Fibroblast of skin of scalp (primary cell): Measurements from ENCODE around the gene DYDC1.
"Not testable (repeated sequence)": the region's sequence is repeated elsewhere in the genome, so short reads cannot be mapped to it uniquely, and the experiment has no call there.

Experiments used
- DNase-seq: peaks from one replicate; pipeline ENCODE4 v3.0.0-alpha.2; 2013

DYDC1 gene

DNA sequence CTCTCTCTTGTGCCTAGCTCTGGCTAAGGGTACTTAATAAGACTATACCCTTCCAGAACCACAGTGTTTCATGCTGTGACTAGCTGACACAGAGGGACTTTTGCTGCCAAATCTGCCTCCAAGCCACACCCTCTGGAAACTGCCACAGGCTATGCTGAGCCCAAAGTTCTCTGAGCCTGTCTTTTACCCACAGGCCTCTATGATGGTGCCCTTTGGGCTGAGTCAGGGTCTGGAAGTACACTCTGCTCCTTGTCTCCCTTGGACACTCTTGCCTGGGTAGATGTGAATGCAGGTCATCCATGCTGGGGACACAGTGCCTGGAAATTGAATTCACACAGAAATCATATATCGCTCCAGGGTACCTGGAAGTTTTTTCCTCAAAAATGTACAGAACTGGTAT lies 22.6 kb downstream of the DYDC1 start:
- no peak for DNase-seq

DNA sequence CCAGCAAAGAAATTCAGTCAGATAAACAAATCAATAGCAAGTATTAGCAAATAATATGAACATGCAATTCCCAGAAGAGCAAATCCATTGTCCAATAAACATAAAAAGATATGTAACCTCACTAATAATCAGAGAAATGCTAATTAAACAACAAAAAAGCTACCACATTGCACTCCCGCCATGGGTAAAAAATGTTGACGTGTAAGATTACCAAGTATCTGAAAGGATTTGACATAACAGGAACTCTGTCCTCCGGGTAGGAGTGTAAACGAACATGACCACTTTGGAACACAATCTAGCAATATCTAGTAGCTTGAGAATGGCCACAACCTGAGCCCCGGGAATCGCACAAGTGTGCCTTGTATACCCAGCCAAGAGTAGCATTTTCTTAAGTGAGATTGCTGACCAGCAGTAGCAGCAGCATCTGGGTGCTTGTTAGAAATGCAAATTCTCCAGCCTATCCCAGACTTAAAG lies 31.6 kb downstream of the DYDC1 start:
- no peak for DNase-seq

DNA sequence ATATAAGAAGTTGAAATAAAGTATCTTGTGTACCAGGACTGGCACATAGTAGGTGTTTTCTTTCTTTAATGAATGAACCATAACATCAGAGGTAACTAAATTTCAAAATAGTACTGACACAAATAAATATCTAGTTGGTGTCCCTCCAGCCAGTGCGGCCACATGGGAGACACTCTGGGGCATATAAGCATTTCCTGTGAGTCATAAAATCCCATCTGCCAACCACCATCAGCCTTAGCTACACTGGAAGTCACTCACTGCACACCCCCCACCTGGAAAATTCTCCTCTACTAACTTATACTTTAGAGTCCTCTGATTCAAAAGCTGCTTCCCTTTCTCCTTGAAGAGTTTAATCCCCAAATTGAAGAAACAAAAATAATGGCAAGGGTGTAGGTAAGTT lies 32.5 kb downstream of the DYDC1 start:
- DNase-seq: peak; percentile 70

DNA sequence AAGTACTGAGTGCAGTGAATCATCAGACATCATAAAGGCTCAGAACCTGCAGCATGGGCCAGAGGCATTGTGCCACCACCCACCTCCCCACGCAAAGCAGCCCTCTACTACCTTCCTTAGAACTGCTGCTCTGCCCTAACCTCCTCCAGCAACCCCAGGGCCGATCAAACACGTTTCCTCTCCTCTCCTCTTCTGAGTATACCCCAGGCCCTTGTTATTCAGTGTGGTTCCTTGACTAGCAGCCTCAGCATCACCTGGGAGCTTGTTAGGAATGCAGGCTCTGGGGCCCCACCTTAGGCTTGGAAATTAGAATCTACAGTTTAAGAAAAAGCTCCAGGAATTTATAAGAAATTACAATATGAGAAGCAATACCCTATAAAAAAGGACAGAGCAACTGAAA lies 33.2 kb downstream of the DYDC1 start:
- no peak for DNase-seq

DNA sequence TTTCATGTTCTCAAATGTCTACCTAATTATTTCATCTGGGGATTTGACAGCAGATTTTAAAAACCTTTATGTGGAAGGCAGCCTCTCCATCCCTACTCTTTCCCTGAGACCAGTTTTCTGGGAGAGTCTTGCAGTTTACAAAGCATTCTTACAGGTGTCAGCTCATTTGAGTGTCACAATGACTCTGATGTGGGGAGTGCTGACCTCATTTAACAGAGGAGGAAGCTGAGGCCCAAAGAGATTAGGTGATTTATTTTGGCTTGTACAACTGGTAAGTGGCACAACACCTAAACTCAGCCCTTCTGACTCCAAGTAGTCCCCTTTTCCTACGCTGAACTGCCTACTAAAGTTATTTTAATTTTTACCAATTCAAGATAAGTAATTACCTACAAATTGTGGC lies 33.8 kb downstream of the DYDC1 start:
- DNase-seq: no peak

DNA sequence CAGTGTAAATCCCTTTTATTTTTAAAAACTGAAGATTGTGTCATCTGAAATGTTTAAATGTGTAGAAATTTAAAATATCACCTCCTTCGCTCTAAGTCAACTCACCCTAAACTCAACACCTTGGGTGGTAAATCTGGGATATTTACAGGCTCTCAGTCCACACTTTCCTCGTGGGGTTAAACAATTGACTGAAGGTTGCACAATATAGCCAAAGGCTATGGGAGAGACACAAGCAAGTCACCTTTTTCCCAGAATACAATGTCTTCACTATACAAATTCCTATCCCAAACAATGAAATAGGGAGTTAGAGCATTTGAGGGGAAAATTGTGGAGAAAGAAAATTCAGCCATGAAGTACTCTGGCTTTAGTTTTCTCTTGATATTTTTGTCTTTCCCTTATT lies 34.4 kb downstream of the DYDC1 start:
- no peak for DNase-seq

DNA sequence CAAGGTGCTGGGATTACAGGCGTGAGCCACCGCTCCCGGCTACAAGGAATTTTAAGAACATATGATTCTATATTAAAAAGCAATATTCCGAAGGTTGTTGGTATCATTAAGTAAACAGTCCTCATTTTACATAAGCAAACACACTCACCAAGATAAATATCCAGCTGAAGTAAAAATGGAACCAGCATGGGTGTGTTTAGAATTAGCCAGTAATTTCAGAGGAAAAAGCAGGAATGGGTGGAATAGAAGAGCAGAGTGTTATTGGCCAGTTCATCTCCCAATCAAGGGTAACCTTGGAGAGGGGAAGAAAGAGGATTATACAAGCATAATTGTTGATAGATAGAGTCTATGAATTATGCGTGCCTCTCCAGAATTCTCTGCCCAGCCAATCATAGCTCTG lies 35.4 kb downstream of the DYDC1 start:
- DNase-seq: no peak

DNA sequence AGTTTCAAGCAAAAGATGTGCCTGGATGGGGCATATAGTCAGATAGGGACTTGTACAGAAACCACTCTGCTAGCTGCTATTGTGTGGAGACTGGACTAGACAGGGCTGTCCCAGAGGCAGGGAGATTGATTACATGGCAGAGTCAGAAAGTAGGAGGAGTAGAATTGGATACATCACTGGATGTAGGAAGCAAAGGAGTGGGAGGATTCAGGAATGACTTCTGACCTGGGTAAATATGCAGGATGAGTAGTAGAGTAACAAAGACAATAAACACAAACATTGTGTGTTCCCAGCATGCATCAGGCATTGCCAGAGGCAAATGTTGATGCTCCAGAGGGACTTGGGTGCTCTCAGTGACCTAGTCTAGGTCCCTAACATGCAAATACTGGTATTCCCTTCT lies 36.2 kb downstream of the DYDC1 start:
- DNase-seq: no peak

DNA sequence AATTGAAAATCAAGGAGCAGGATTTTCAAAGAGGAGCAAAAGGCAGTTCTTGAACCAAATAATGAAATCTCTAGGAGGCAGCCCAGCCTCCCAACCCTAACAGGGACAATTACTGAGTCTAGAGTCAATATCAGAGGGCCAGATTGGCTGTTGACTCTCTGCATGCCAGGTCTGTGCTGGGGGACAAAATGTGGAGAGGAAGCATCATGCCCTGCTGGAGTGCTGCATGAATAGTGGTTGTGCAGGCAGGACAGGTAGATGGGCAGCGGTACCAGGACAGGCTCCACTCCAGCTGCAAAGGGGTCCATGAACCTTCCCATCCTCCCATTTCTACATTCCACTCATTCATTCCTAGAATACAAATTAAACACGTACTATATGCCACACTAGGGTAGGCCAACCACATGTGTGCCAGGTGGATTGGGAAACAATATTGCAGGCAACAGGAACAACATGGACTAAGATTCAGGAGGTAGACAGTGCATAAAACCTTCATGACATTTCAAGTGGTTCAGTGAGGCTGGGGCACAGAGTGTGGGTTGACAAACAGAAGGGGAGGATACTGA lies 36.7 kb downstream of the DYDC1 start:
- no peak for DNase-seq

DNA sequence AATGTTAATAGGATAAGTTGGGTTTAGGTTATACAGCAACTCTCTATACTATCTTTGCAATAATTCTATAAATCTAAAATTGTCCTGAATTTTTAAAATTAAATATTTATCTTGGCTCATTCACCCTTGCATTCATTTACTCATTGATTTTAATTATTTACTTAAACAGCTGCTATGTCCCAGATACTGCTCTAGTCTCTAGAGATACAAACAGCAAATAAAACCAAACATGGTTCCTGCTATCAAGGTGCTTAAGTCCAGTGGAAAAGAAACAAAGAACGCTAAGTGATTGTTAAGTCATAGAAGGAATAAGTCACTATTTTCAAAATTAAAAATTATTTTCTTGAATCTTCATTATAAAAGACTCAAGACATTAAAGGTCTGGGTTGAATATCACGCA lies 37.2 kb downstream of the DYDC1 start:
- no peak for DNase-seq

DNA sequence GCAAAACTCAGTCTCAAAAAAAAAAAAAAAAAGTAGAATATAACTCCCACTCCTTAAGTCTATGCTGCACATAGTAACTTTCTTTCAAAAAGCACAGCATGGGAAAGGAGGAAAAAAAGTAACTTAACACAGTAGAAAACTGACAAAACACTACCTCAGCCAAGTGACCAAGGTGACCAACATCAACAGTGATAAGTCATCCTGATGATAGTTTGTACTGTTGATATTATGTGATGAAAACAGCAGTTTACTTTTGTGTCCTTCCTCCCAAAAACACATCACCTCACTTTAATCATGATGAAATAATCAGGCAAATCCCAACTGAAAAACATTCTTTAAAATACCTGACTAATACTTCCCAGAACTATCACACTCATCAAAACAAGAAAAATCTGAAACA lies 37.8 kb downstream of the DYDC1 start:
- no peak for DNase-seq

DNA sequence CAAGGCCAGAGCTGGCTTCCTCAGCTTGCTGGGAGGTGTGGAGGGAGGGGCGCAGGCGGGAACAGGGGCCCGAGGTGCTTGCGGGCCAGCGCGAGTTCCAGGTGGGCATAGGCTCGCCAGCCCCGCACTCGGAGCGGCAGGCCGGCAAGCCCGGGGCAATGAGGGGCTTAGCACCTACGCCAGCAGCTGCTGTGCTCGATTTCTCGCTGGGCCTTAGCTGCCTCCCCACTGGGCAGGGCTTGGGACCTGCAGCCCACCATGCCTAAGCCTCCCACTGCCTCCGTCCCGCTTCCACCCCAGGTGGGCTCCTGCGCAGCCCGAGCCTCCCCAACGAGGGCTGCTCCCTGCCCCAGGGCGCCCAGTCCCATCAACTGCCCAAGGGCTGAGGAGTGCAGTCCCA lies 41.2 kb downstream of the DYDC1 start:
- DNase-seq: no peak

DNA sequence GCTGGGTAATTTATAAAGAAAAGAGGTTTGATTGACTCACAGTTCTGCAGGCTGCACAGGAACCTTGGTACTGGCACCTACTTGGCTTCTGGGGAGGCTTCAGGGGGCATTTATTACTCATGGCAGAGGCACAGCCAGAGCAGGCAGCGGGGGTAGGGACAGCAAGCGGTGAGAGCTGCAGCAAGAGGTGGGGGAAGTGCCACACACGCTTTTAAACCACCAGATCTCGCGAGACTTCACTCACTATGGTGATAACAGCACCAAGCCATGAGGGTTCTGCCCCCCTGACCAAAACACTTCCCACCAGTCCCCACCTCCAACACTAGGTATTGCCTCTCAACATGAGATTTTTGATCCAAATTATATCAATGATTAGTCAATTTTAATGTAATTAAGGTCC lies 43.0 kb downstream of the DYDC1 start:
- no peak for DNase-seq

DNA sequence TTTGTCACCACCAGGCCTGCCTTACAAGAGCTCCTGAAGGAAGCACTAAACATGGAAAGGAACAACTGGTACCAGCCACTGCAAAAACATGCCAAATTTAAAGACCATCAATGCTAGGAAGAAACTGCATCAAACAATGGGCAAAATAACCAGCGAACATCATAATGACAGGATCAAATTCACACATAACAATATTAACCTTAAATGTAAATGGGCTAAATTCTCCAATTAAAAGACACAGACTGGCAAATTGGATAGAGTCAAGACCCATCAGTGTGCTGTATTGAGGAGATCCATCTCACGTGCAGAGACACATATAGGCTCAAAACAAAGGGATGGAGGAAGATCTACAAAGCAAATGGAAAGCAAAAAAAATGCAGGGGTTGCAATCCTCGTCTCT lies 50.6 kb downstream of the DYDC1 start:
- not testable (repeated sequence) for DNase-seq

DNA sequence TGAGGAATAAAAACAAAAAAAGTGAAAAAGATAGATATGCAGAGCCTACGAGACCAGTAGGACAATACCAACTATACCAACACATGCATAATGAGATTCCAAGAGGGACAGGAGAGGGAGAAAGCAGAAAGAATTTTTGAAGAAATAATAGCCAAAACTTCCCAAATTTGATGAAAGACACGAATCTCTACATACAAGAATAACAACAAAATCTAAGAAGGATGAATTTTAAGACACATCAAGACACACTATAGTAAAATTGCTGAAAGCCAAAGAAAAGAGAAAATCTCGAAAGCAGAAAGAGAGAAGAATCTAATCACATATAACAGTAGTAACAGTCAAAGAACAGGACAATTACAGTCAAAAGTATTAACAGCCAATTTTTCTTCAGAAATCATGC lies 59.6 kb downstream of the DYDC1 start:
- DNase-seq: no peak

DNA sequence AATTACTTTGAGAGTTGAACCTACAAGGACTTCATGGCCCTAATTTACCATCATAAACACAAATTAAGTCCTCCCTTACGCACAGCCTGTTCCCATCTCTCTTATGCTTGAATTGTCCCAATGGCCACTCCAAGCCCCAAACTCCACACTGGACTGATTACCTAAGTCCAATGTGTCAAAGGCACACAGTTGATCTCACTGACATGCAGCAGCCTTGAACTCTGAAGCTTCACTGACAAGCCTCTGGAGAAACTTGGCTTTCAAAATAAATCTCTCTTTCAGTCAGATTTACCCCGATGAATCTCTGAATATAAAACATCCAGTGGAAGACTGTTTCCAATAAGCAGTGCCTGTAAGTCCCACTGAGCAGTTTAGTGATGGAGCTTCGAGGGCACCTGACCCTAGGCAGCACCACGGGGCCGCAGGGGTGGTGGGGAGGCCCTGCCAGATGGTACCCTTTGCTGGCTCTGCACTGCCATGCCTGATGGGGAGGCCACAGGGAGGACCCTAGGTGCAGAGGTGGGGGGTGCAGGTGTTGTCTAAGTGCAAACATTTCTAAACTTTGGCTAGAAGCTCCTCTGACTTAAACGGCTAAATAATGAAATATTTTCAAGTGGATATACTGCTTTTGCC lies 63.8 kb downstream of the DYDC1 start:
- DNase-seq: no peak

DNA sequence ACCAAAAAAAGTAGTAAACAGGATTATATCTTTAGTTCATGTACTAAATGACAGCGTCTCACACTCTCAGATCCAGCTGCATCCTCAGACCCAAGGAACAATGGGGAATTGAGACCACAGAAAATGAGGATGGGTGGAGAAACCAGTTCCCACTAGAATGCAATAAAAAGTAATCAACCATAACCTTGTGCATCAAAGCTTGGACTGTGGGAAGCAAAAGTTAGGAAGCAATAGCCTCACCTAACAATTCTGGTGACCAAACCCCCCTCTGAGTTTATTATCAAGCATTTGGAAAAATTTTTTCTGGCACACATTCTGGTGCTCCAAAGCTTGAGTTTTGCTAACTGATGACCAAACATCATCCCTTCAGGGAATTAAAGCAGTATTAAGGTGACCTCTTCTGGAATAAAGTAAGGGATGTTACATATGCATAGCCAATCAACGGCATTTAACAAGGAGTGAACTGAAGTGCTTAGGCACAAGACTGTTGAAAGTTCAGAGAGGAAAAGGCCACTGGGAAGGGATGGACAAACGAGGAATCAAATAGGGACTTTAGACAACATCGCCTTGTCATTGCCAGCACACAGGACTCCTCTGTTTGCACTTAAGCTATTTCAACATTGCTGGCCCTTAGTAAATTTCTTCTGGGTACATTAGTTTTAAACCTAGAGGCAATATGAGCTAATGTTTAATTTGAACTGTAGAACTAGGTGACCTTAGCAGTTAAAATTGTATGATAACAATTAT lies 65.9 kb downstream of the DYDC1 start:
- no peak for DNase-seq

DNA sequence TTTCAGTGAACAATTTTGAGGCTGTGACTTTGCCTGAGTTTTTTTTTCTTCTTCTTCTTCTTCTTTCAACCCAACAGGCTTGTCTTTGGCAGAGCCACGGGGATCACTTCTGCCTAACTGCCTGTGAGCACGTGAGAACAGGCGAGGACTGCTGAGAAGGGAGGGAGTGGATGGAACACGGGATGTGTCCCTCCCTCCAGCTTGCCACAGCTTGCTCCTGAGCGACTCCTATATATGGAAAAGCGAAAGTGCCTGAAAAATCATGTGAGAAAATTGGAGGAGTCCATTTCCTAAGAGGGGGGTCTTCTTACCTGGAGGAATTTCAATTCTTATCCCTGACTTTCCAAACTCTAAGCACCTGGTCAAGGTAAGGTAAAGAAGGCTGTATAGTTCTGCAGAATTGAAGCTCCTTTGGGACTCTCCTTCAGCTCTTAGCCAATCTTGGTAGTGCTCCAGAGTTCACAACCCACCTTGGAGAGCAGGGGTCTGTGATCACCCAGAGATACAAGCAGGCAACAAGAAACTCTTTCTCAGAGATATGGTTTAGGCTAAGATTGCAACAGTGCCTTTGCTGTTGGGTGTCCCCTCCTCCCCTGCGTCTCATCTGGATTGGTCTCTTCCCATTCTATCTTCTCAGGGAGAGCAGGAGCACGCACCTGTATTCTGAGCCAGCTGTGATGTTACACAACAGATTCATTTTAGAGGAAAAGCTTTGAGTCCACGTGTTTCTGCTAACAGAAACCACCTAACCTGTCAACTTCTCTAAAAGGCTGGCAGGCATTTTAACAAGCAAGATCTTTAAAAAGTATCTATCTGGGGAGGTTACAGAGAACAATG lies 66.9 kb downstream of the DYDC1 start, which contains the start of gene MAT1A:
Gene MAT1A, minus strand, starts transcription at position 208 of the 837 bp plus-strand sequence. CDS start 235 bp downstream, outside the sequence.
- peak; percentile 19 for DNase-seq

DNA sequence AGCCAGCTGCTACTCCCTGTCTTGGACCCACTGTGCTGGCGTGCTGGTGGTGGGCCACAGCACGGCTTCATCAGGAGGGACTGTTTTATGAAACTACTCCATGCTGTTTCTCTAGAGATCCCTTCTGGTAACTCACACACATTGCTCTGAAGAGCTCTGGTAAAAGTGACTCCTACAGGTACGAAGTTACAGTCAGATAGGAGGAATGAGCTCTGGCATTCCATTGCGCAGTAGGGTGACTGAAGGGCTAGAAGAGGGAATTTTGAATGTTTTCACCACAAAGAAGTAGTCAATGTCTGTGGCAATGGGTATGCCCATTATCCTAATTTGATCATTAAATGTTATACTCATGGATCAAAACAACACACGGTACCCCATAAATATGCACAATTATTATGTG lies 67.7 kb downstream of the DYDC1 start:
- DNase-seq: no peak
